OCI-LY1 (cell line): ENCODE measurements around the gene NKAIN2.

ENCODE experiments used
- H2AFZ ChIP-seq: fragments of 200-600 bp; sonication (generic), shearing (Covaris generic); 2 replicates; pipeline ENCODE4 v1.6.0; 2014; ENCODE audit warnings: antibody characterized with exemption, mild to moderate bottlenecking, low read length
- H3F3A ChIP-seq: fragments of 200-600 bp; sonication (generic), shearing (Covaris generic); 2 replicates; pipeline ENCODE4 v1.6.0; 2014; ENCODE audit warnings: mild to moderate bottlenecking, antibody characterized with exemption, low read length, moderate library complexity; ENCODE audit not compliant: insufficient read depth
- H3K27ac ChIP-seq: fragments of 200-600 bp; sonication (generic); 2 replicates; pipeline ENCODE4 v1.5.1; 2014; ENCODE audit warnings: low read length, mixed run types, mild to moderate bottlenecking, low read depth; ENCODE audit not compliant: poor library complexity, severe bottlenecking
- H3K27me3 ChIP-seq: fragments of 200-600 bp; sonication (generic); 2 replicates; pipeline ENCODE4 v1.6.0; 2014; ENCODE audit warnings: antibody characterized with exemption, mild to moderate bottlenecking, low read length, moderate library complexity; ENCODE audit not compliant: insufficient read depth
- H3K36me3 ChIP-seq: fragments of 200-600 bp; sonication (generic); 2 replicates; pipeline ENCODE4 v1.6.1; 2014; ENCODE audit warnings: mild to moderate bottlenecking, antibody characterized with exemption, low read length, moderate library complexity, mixed read lengths; ENCODE audit not compliant: insufficient read depth
- H3K4me1 ChIP-seq: fragments of 200-600 bp; sonication (generic); 2 replicates; pipeline ENCODE4 v1.5.1; 2014; ENCODE audit warnings: mild to moderate bottlenecking, low read length, moderate library complexity; ENCODE audit not compliant: insufficient read depth, severe bottlenecking
- H3K4me2 ChIP-seq: fragments of 200-600 bp; sonication (generic), shearing (Covaris generic); 2 replicates; pipeline ENCODE4 v1.6.1; 2014; ENCODE audit warnings: low read length
- H3K4me3 ChIP-seq: fragments of 200-600 bp; sonication (generic); 2 replicates; pipeline ENCODE4 v1.5.1; 2014; ENCODE audit warnings: low read length, low read depth, mild to moderate bottlenecking, mixed read lengths; ENCODE audit not compliant: poor library complexity, severe bottlenecking
- H3K79me2 ChIP-seq: fragments of 200-600 bp; shearing (Covaris generic); 2 replicates; pipeline ENCODE4 v1.6.1; 2016; ENCODE audit warnings: mixed run types, low read length, mixed read lengths; ENCODE audit not compliant: insufficient read depth
- H3K9ac ChIP-seq: fragments of 200-600 bp; sonication (generic), shearing (Covaris generic); 2 replicates; pipeline ENCODE4 v1.6.1; 2014; ENCODE audit warnings: mild to moderate bottlenecking, low read length, mixed read lengths
- H3K9me2 ChIP-seq: fragments of 200-600 bp; sonication (generic), shearing (Covaris generic); 2 replicates; pipeline ENCODE4 v1.6.1; 2014; ENCODE audit warnings: low read depth, mild to moderate bottlenecking, low read length, mixed read lengths
- H3K9me3 ChIP-seq: fragments of 200-600 bp; shearing (Covaris generic); 2 replicates; pipeline ENCODE4 v1.6.1; 2014; ENCODE audit warnings: low read length, mixed read lengths
- H4K20me1 ChIP-seq: fragments of 200-600 bp; sonication (generic), shearing (Covaris generic); 2 replicates; pipeline ENCODE4 v1.6.0; 2016; ENCODE audit warnings: mild to moderate bottlenecking, low read length; ENCODE audit not compliant: insufficient read depth
- CTCF ChIP-seq: fragments of 200-600 bp; sonication (generic), shearing (Covaris generic); IDR thresholded peaks from 2 replicates; pipeline ENCODE4 v1.5.1; 2017; ENCODE audit warnings: mild to moderate bottlenecking, antibody characterized with exemption, low read length, moderate library complexity, mixed read lengths
- EZH2 ChIP-seq: fragments of 200-600 bp; sonication (generic), shearing (Covaris generic); IDR thresholded peaks from 2 replicates; pipeline ENCODE4 v1.8.0; 2017; ENCODE audit warnings: borderline replicate concordance, mixed run types, mild to moderate bottlenecking, antibody characterized with exemption, low read length, moderate library complexity, mixed read lengths

NKAIN2 gene

DNA sequence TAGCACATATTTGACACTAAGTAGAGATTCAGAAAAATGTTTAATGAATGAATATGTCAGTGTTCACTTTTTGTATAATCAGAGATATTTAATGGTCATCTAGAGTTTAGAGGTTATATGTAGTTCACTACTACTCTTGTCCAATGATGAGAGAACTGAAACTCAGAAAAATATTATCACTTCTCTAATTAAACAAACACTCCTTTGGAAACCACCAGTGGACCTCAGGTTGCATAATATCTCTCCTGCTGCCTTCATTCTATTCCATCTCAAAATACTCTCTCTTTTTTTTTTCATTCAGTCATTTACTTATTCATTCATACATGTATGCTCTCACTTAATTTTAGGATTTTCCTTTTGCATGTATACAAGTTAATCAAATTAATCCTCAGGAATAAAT, 735.4 kb downstream of the NKAIN2 start:
- Histone ChIP-seq H3K27me3 (no peaks in the 10 kb centered on the region), H4K20me1 (no peaks in the 10 kb centered on the region), H3K36me3 (no peaks in the 10 kb centered on the region), H3K4me3 (no peak overlapping the region), H3K79me2 (no peaks in the 10 kb centered on the region), H3K27ac (no peak overlapping the region), H3K9me3 (no peaks in the 10 kb centered on the region), H3K9ac (no peak overlapping the region), H2AFZ (no peak overlapping the region), H3K4me1 (no peaks in the 10 kb centered on the region), H3F3A (no peaks in the 10 kb centered on the region), H3K9me2 (no peaks in the 10 kb centered on the region), H3K4me2 (no peak overlapping the region)
- TF ChIP-seq CTCF (no peak), EZH2 (no peak)

DNA sequence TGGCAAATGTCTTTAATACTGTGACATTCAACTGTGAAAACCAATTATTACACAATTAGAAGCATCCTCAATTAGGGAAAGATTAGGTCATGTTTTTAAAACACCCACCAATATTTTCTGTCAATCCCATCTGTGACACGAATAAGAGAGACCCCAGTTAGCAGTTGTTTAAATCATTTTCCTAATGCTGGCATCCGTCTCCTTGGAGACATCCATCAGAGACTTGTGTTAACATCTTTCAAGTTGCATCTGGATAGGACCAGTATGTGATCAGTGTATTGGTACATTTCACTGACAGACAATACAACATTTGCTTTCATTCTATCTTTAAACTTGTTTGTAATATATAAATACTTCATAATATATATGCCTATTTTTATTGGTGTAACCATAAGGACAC, 737.9 kb downstream of the NKAIN2 start:
- no peak overlapping the region for H3K27ac ChIP-seq
- no peak overlapping the region for H3K4me3 ChIP-seq

GRCh38 chr6:124546601-124547000, 742.9 kb downstream of the NKAIN2 start:
- H2AFZ ChIP-seq: no peak overlapping the region
- H3K9me3 ChIP-seq: no peaks in the 10 kb centered on the region
- H3K4me2 ChIP-seq: no peak overlapping the region
- H3K4me1 ChIP-seq: no peaks in the 10 kb centered on the region
- no peaks in the 10 kb centered on the region for H4K20me1 ChIP-seq
- H3K9me2 ChIP-seq: no peaks in the 10 kb centered on the region
- no peak overlapping the region for H3K9ac ChIP-seq
- no peaks in the 10 kb centered on the region for H3F3A ChIP-seq
- no peak for TF ChIP-seq EZH2
- TF ChIP-seq CTCF: no peak
- no peaks in the 10 kb centered on the region for H3K27me3 ChIP-seq
- no peaks in the 10 kb centered on the region for H3K36me3 ChIP-seq
- H3K27ac ChIP-seq: no peak overlapping the region
- no peaks in the 10 kb centered on the region for H3K79me2 ChIP-seq
- no peak overlapping the region for H3K4me3 ChIP-seq

More for the DNA sequence above, 737.9 kb downstream of the NKAIN2 start:
- no peaks in the 10 kb centered on the region for H3K79me2 ChIP-seq
- no peaks in the 10 kb centered on the region for H3F3A ChIP-seq
- H3K27me3 ChIP-seq: no peaks in the 10 kb centered on the region
- no peaks in the 10 kb centered on the region for H3K36me3 ChIP-seq
- H2AFZ ChIP-seq: no peak overlapping the region
- H3K9me2 ChIP-seq: no peaks in the 10 kb centered on the region
- H3K4me2 ChIP-seq: no peak overlapping the region
- no peaks in the 10 kb centered on the region for H3K9me3 ChIP-seq
- TF ChIP-seq CTCF (no peak), EZH2 (no peak)
- no peaks in the 10 kb centered on the region for H3K4me1 ChIP-seq
- H3K9ac ChIP-seq: no peak overlapping the region
- no peaks in the 10 kb centered on the region for H4K20me1 ChIP-seq
